ENCODE measurements around the gene KAZN. TPM values are rescaled to one million over a fixed set of nuclear protein-coding genes. Genes with fewer than 3 reads are reported as not detected.

Gene KAZN
- total RNA-seq, 1 donor from 2014 or later = 7.9 TPM

DNA sequence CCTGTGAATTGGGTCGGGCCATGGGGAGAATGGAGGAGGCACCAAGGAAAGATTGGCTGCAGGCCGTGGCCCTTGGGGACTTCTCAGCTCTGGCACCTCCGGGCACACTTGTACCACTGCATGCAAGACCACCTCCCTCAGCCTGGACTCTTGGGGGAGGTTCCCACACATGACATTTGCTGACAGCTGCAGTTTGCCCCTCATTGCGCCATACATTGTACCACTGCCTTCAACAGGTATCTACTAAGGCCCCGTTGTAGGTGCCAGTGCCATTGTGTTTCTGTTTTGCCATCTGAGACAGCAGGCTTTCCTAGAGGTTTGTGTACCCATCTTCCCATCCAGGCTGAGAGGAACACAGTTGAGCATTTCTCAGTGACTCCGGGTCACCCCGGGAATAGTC, 395.7 kb downstream of the KAZN start:
- H3K27me3 Mint-ChIP-seq (ENCODE audit: unreplicated experiment) = peaks cover 8% of the 10 kb centered on the region
- DNase-seq = no peak
- no peak overlapping the region for H3K27ac Mint-ChIP-seq (ENCODE audit: unreplicated experiment)
- H3K4me1 Mint-ChIP-seq (ENCODE audit: low read depth, unreplicated experiment) = peaks cover 10% of the 10 kb centered on the region
- no peaks in the 10 kb centered on the region for H3K36me3 Mint-ChIP-seq (ENCODE audit: unreplicated experiment)
- H3K9me3 Mint-ChIP-seq (ENCODE audit: unreplicated experiment) = peaks cover 2% of the 10 kb centered on the region
- TF ChIP-seq, protein P1, sequence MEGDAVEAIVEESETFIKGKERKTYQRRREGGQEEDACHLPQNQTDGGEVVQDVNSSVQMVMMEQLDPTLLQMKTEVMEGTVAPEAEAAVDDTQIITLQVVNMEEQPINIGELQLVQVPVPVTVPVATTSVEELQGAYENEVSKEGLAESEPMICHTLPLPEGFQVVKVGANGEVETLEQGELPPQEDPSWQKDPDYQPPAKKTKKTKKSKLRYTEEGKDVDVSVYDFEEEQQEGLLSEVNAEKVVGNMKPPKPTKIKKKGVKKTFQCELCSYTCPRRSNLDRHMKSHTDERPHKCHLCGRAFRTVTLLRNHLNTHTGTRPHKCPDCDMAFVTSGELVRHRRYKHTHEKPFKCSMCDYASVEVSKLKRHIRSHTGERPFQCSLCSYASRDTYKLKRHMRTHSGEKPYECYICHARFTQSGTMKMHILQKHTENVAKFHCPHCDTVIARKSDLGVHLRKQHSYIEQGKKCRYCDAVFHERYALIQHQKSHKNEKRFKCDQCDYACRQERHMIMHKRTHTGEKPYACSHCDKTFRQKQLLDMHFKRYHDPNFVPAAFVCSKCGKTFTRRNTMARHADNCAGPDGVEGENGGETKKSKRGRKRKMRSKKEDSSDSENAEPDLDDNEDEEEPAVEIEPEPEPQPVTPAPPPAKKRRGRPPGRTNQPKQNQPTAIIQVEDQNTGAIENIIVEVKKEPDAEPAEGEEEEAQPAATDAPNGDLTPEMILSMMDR (IDR thresholded peaks at IDR 0.05; ENCODE audit: partially characterized antibody, unreplicated experiment) = no peak
- H3K4me3 Mint-ChIP-seq (ENCODE audit: unreplicated experiment) = no peak overlapping the region

DNA sequence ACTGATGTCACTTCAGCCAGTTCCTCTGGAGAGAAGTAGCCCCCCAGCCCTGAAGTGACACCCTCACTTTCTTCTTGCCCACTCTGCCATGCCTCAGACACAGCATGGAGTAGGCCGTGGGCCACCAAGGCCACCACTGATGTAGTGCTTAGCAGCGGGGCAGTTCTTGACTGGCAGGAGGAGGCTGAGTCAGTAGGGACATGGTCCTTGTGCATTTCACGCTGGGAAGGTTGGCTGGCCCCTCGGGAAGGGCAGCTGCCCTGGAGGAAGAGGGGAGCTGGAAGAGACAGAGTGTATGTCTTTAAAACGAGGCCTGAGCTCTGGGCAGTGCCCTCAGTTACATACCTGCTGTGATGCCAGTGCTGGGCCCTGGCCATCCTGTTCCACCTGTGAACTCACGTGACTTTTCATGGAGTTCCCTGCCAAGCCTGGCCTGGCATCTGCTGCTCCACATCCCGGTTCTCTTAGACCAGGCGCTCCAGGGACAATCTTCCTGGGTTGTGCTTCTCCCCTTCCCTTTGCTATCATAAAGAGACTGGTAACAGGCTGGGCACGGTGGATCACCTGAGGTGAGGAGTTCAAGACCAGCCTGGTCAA, 396.5 kb downstream of the KAZN start:
- H3K27ac Mint-ChIP-seq (ENCODE audit: unreplicated experiment) = no peak overlapping the region
- H3K27me3 Mint-ChIP-seq (ENCODE audit: unreplicated experiment) = peaks cover 7% of the 10 kb centered on the region
- H3K4me1 Mint-ChIP-seq (ENCODE audit: low read depth, unreplicated experiment) = peaks cover 10% of the 10 kb centered on the region
- H3K4me3 Mint-ChIP-seq (ENCODE audit: unreplicated experiment) = no peak overlapping the region
- TF ChIP-seq, protein P1 (IDR thresholded peaks at IDR 0.05; ENCODE audit: partially characterized antibody, unreplicated experiment) = no peak
- H3K36me3 Mint-ChIP-seq (ENCODE audit: unreplicated experiment) = no peaks in the 10 kb centered on the region
- no peak for DNase-seq
- H3K9me3 Mint-ChIP-seq (ENCODE audit: unreplicated experiment) = peaks cover 2% of the 10 kb centered on the region

DNA sequence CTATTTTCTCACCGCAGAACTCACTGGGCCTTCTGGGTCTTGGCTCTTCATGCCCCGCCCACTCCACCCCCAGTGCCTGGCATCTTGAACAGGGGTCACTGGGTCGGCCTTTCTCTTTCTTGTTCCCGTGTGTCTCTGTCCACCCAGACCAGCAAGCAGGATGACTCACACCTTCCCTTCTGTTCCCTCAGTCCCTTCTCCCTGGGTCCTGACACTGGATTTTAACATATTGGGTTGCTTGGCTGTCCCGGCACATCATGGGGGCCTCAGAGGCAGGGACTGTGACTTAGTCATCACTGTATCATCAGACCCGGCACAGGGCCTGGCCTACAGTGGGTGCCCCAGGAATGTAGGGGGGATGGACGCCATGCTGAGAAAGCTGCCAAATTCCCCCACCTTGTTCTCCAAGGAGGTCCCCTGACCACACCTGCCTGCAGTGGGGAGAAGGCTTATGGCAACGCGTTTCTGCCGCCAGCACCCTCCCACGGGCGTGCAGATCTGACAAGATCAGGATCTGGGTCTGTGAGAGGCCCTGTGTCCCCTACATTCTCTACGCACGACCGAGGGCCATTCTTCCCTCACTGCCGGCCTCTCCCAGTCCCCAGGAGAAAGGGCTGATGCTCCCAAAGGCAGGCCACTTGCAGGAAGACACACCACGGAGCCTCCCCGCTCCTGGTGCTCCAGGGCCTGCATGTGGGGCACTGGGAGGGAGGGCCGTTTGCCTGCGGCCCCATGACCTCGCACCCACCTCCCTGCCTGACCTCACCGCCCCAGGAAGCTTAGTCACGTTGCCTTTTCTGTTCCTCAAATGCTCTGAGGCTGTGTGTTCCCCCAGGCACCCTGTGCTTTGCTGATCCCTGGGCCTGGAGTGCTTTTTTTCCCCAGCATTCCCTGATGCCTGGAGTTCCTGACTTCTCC, 397.9 kb downstream of the KAZN start:
- H3K4me3 Mint-ChIP-seq (ENCODE audit: unreplicated experiment) = no peak overlapping the region
- peaks cover 10% of the 10 kb centered on the region for H3K4me1 Mint-ChIP-seq (ENCODE audit: low read depth, unreplicated experiment)
- TF ChIP-seq, protein P1 (IDR thresholded peaks at IDR 0.05; ENCODE audit: partially characterized antibody, unreplicated experiment) = no peak
- H3K9me3 Mint-ChIP-seq (ENCODE audit: unreplicated experiment) = peaks cover 2% of the 10 kb centered on the region
- H3K27ac Mint-ChIP-seq (ENCODE audit: unreplicated experiment) = peak overlapping the region; percentile 20
- peak; percentile 28 for DNase-seq
- H3K27me3 Mint-ChIP-seq (ENCODE audit: unreplicated experiment) = peaks cover 8% of the 10 kb centered on the region
- H3K36me3 Mint-ChIP-seq (ENCODE audit: unreplicated experiment) = no peaks in the 10 kb centered on the region

DNA sequence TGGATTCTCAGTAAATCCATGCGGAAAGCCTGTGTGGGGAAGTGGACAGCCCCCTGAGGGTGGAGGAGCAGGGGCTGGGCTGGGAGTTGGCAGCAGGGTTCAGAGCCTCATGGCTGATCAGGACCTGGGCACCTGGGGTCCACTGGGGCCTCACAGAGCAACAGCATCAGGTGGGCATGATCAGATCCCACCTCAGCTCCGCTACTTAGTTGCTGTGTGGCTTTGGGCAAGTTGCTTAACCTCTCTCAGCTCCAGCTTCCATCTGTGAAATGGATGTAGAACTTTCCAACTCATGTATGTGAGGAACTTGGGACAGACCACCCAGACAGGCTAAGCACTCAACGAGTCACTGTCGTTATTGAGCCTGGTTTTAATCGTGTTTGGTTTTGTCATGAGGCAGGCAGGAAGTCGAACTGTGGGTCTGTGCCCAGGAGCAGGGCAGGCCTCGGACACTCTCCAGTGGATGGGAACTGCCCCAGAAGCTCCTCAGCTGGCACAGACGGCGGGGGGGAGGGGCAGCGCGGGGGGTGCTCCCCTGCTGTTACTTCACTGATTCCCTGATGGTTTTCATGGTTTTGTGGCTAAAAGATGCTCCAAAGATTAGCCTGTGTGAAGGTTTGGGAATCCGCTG, 399.3 kb downstream of the KAZN start:
- Mint-ChIP-seq H3K4me1 (ENCODE audit: low read depth, unreplicated experiment) (peaks cover 10% of the 10 kb centered on the region), H3K27ac (ENCODE audit: unreplicated experiment) (no peak overlapping the region), H3K9me3 (ENCODE audit: unreplicated experiment) (peaks cover 2% of the 10 kb centered on the region), H3K36me3 (ENCODE audit: unreplicated experiment) (no peaks in the 10 kb centered on the region), H3K4me3 (ENCODE audit: unreplicated experiment) (no peak overlapping the region), H3K27me3 (ENCODE audit: unreplicated experiment) (peaks cover 8% of the 10 kb centered on the region)
- no peak for DNase-seq
- TF ChIP-seq, protein P1 (IDR thresholded peaks at IDR 0.05; ENCODE audit: partially characterized antibody, unreplicated experiment) = no peak
